Bronchial epithelial cell (primary cell): ENCODE data around the gene LSM11. TPM values are rescaled to one million over a fixed set of nuclear protein-coding genes. Genes with fewer than 3 reads are reported as not detected.
A peak's percentile ranks its signal among the peaks of the same experiment; 100 is the strongest.
"Not testable (repeated sequence)": the region's sequence is repeated elsewhere in the genome, so short reads cannot be mapped to it uniquely, and the experiment has no call there.

Source experiments
- DNase-seq: peaks from one replicate; pipeline ENCODE4 v3.0.0-alpha.2; 2010; ENCODE audit warnings: low read depth
- FAIRE-seq: peaks from 2 replicates; lab custom pipeline; 2011; peaks lifted over from hg19 to GRCh38; lab: Jason Lieb, UNC
- H3K27me3 ChIP-seq: 2 replicates; pipeline ENCODE4 v1.5.1; 2011; ENCODE audit warnings: low read length; ENCODE audit not compliant: control insufficient read depth, insufficient read depth
- H3K36me3 ChIP-seq: 2 replicates; pipeline ENCODE4 v1.5.1; 2011; ENCODE audit warnings: low read length; ENCODE audit not compliant: control insufficient read depth, insufficient read depth
- H3K4me3 ChIP-seq: 2 replicates; pipeline ENCODE4 v1.5.1; 2011; ENCODE audit warnings: mild to moderate bottlenecking, low read depth, low read length, control low read depth
- CTCF ChIP-seq: IDR thresholded peaks from 2 replicates; pipeline ENCODE4 v1.5.1; 2011; ENCODE audit warnings: mild to moderate bottlenecking, moderate library complexity, low read length, control low read depth, inconsistent platforms; ENCODE audit not compliant: insufficient read depth, severe bottlenecking
- total RNA-seq: library from RNA; depleted of rRNA; stranded (reverse); fragments of >200 nt; gene quantifications from 2 replicates; pipeline ENCODE4 v1.2.1, GENCODE V29; 2014

LSM11 gene
- 2.9 and 4.5 TPM in 2 replicates for total RNA-seq

- Histone ChIP-seq H3K36me3 (peaks cover 2% of the 10 kb centered on the region), H3K27me3 (no peaks in the 10 kb centered on the region), H3K4me3 (peak within 1 kb of the TSS; percentile 73)
- DNase-seq (peak; percentile 75), FAIRE-seq (no peak)
- TF ChIP-seq CTCF, result peak; percentile 99
Measured at GRCh38 chr5:157743163-157744050, at the start of gene LSM11. LSM11 (plus strand) TSS chr5:157743712; CDS start chr5:157743751, 39 bp downstream.

- H3K4me3 ChIP-seq, H3K27me3 ChIP-seq, H3K36me3 ChIP-seq, DNase-seq, FAIRE-seq: not testable (repeated sequence)
Measured at GRCh38 chr5:157693816-157694215, 49.7 kb upstream of the LSM11 start.

GRCh38 chr5:157696154-157696553 lies 47.4 kb upstream of the LSM11 start:
- not testable (repeated sequence) for H3K27me3 ChIP-seq, H3K36me3 ChIP-seq, DNase-seq, FAIRE-seq, H3K4me3 ChIP-seq

- DNase-seq, H3K4me3 ChIP-seq, FAIRE-seq, H3K36me3 ChIP-seq, H3K27me3 ChIP-seq: not testable (repeated sequence)
Measured at GRCh38 chr5:157698674-157699073, 44.8 kb upstream of the LSM11 start.

GRCh38 chr5:157703736-157704135 lies 39.8 kb upstream of the LSM11 start:
- TF ChIP-seq CTCF, result no peak

GRCh38 chr5:157708866-157709265 lies 34.6 kb upstream of the LSM11 start:
- Histone ChIP-seq H3K4me3 (no peak overlapping the region), H3K36me3 (no peaks in the 10 kb centered on the region), H3K27me3 (no peaks in the 10 kb centered on the region)
- DNase-seq (no peak), FAIRE-seq (no peak)
- TF ChIP-seq CTCF, result no peak

More at GRCh38 chr5:157703736-157704135, 39.8 kb upstream of the LSM11 start:
- no peaks in the 10 kb centered on the region for H3K27me3 ChIP-seq
- H3K4me3 ChIP-seq, result no peak overlapping the region
- no peak for DNase-seq
- H3K36me3 ChIP-seq, result no peaks in the 10 kb centered on the region
- no peak for FAIRE-seq

GRCh38 chr5:157709346-157709745 lies 34.2 kb upstream of the LSM11 start:
- FAIRE-seq (no peak), DNase-seq (no peak)
- H3K4me3 ChIP-seq, result no peak overlapping the region
- no peaks in the 10 kb centered on the region for H3K27me3 ChIP-seq
- no peak for TF ChIP-seq CTCF
- H3K36me3 ChIP-seq, result no peaks in the 10 kb centered on the region
